HEK293 (cell line): ENCODE measurements around the gene FAM78B.

Source experiments
- CTCF ChIA-PET: fragments of 350-600 bp; formaldehyde crosslinking; extraction: SDS; loops from one replicate; lab custom pipeline; 2021; ENCODE audit warnings: antibody characterized with exemption; lab: Yijun Ruan, JAX
- POLR2A ChIA-PET: fragments of 300-600 bp; formaldehyde crosslinking; extraction: SDS; loops from one replicate; lab custom pipeline; 2020; ENCODE audit warnings: antibody characterized with exemption, inconsistent platforms; lab: Yijun Ruan, JAX
- H3K27ac ChIP-seq: fragments of 200-500 bp; sonication (Bioruptor generic); 2 replicates; pipeline ENCODE4 v1.5.1; 2014; ENCODE audit warnings: low read depth, low read length, control low read depth, inconsistent platforms; ENCODE audit errors: extremely low read depth
- H3K36me3 ChIP-seq, 2 experiments: fragments of 200-500 bp in 1 of 2; sonication (Bioruptor generic) in 1 of 2; 1 replicate in 1 of 2; 2 replicates in 1 of 2; pipeline ENCODE4 v1.5.1; 2014 to 2017; ENCODE audit warnings: inconsistent platforms in 2 of 2, low read length in 2 of 2; ENCODE audit not compliant: control insufficient read depth in 2 of 2, insufficient read depth in 1 of 2
- H3K4me1 ChIP-seq: fragments of 200-500 bp; sonication (Bioruptor generic); 2 replicates; pipeline ENCODE4 v1.5.1; 2014; ENCODE audit warnings: mild to moderate bottlenecking, low read length, inconsistent platforms; ENCODE audit not compliant: control insufficient read depth, insufficient read depth
- H3K4me3 ChIP-seq: 2 replicates; pipeline ENCODE4 v1.5.1; 2011; ENCODE audit warnings: low read depth, mild to moderate bottlenecking, control low read depth, low read length, moderate library complexity
- H3K9me3 ChIP-seq: fragments of 200-500 bp; sonication (Bioruptor generic); 2 replicates; pipeline ENCODE4 v1.5.1; 2014; ENCODE audit warnings: low read depth, low read length, inconsistent platforms; ENCODE audit not compliant: control insufficient read depth, insufficient read depth
- BCL11B ChIP-seq: fragments of 450-650 bp; formaldehyde crosslinking; IDR thresholded peaks from 2 replicates; pipeline ENCODE4 v1.5.1; 2016; ENCODE audit warnings: low read depth, missing biosample characterization, missing genetic modification characterization
- KLF9 ChIP-seq: fragments of 450-650 bp; formaldehyde crosslinking; IDR thresholded peaks from 2 replicates; pipeline ENCODE4 v1.5.1; 2016; ENCODE audit warnings: missing biosample characterization, missing genetic modification characterization, low read depth
- PRDM4 ChIP-seq: fragments of 450-650 bp; formaldehyde crosslinking; IDR thresholded peaks from 2 replicates; pipeline ENCODE4 v1.5.1; 2017; ENCODE audit warnings: missing biosample characterization, missing genetic modification characterization
- ZBTB48 ChIP-seq: fragments of 450-650 bp; formaldehyde crosslinking; IDR thresholded peaks from 2 replicates; pipeline ENCODE4 v1.5.1; 2016; ENCODE audit warnings: missing biosample characterization, missing genetic modification characterization
- ZBTB8A ChIP-seq: fragments of 450-650 bp; formaldehyde crosslinking; IDR thresholded peaks from 2 replicates; pipeline ENCODE4 v1.5.1; 2016; ENCODE audit warnings: missing biosample characterization, missing genetic modification characterization
- ZNF169 ChIP-seq: fragments of 450-650 bp; formaldehyde crosslinking; IDR thresholded peaks from 2 replicates; pipeline ENCODE4 v1.5.1; 2016; ENCODE audit warnings: missing biosample characterization, missing genetic modification characterization
- ZNF175 ChIP-seq: fragments of 450-650 bp; formaldehyde crosslinking; IDR thresholded peaks from 2 replicates; pipeline ENCODE4 v1.5.1; 2016; ENCODE audit warnings: missing biosample characterization, missing genetic modification characterization
- ZNF202 ChIP-seq: fragments of 450-650 bp; formaldehyde crosslinking; IDR thresholded peaks from 2 replicates; pipeline ENCODE4 v1.5.1; 2016; ENCODE audit warnings: missing biosample characterization, missing genetic modification characterization, borderline replicate concordance
- ZNF23 ChIP-seq: fragments of 450-650 bp; formaldehyde crosslinking; IDR thresholded peaks from 2 replicates; pipeline ENCODE4 v1.5.1; 2016; ENCODE audit warnings: missing biosample characterization, missing genetic modification characterization, borderline replicate concordance
- ZNF26 ChIP-seq: fragments of 450-650 bp; formaldehyde crosslinking; IDR thresholded peaks from 2 replicates; pipeline ENCODE4 v1.5.1; 2016; ENCODE audit warnings: missing biosample characterization, missing genetic modification characterization
- ZNF335 ChIP-seq: fragments of 450-650 bp; formaldehyde crosslinking; conservative IDR thresholded peaks from 2 replicates; pipeline ENCODE4 v1.5.1; 2016; ENCODE audit warnings: missing biosample characterization, missing genetic modification characterization
- ZNF561 ChIP-seq: fragments of 450-650 bp; IDR thresholded peaks from 2 replicates; pipeline ENCODE4 v1.5.1; 2018; ENCODE audit warnings: missing biosample characterization, missing genetic modification characterization, borderline replicate concordance
- ZNF654 ChIP-seq: fragments of 450-650 bp; formaldehyde crosslinking; IDR thresholded peaks from 2 replicates; pipeline ENCODE4 v1.5.1; 2016; ENCODE audit warnings: low read depth, missing biosample characterization, missing genetic modification characterization
- ZNF704 ChIP-seq: fragments of 450-650 bp; formaldehyde crosslinking; IDR thresholded peaks from 2 replicates; pipeline ENCODE4 v1.5.1; 2016; ENCODE audit warnings: missing biosample characterization, missing genetic modification characterization
- TF ChIP-seq, protein P1 (sequence below): fragments of 450-650 bp; formaldehyde crosslinking; IDR thresholded peaks from 2 replicates; pipeline ENCODE4 v1.5.1; 2016; ENCODE audit warnings: missing biosample characterization, missing genetic modification characterization

FAM78B gene

GRCh38 chr1:166153525-166154314, 13.1 kb downstream of the FAM78B start:
- CTCF ChIA-PET, result no interaction called here
- Histone ChIP-seq H3K9me3 (no peaks in the 10 kb centered on the region), H3K4me1 (no peaks in the 10 kb centered on the region), H3K27ac (no peak overlapping the region), H3K36me3 (no peaks in the 10 kb centered on the region), H3K4me3 (no peak overlapping the region)
- no peak for TF ChIP-seq ZNF335
- TF ChIP-seq ZNF26 (tag by site-specific recombination), result no peak
- TF ChIP-seq PRDM4 (tag by site-specific recombination), result no peak
- no peak for TF ChIP-seq ZBTB48 (tag by site-specific recombination)
- no peak for TF ChIP-seq ZNF654
- no peak for TF ChIP-seq ZNF202
- no peak for TF ChIP-seq ZNF23 (tag by site-specific recombination)
- no peak for TF ChIP-seq ZNF175
- no peak for TF ChIP-seq KLF9
- POLR2A ChIA-PET, result no interaction called here

GRCh38 chr1:166152978-166153377, 13.8 kb downstream of the FAM78B start:
- no peaks in the 10 kb centered on the region for H3K36me3 ChIP-seq
- H3K27ac ChIP-seq, result no peak overlapping the region
- H3K4me3 ChIP-seq, result no peak overlapping the region
- CTCF ChIA-PET, result interaction anchor here (0.8 kb wide), 1 partner anchor 327 kb away, joined by 3 read pairs; no protein-coding TSS in a partner anchor
- POLR2A ChIA-PET, result no interaction called here
- H3K9me3 ChIP-seq, result no peaks in the 10 kb centered on the region
- no peaks in the 10 kb centered on the region for H3K4me1 ChIP-seq
- no peak for TF ChIP-seq ZNF704 (tag by site-specific recombination)
- no peak for TF ChIP-seq ZNF561 (tag by site-specific recombination)
- TF ChIP-seq ZNF26 (tag by site-specific recombination), result no peak
- no peak for TF ChIP-seq ZNF23 (tag by site-specific recombination)
- no peak for TF ChIP-seq BCL11B
- no peak for TF ChIP-seq ZBTB8A (tag by site-specific recombination)
- TF ChIP-seq ZNF169 (tag by site-specific recombination), result no peak
- TF ChIP-seq, protein P1, sequence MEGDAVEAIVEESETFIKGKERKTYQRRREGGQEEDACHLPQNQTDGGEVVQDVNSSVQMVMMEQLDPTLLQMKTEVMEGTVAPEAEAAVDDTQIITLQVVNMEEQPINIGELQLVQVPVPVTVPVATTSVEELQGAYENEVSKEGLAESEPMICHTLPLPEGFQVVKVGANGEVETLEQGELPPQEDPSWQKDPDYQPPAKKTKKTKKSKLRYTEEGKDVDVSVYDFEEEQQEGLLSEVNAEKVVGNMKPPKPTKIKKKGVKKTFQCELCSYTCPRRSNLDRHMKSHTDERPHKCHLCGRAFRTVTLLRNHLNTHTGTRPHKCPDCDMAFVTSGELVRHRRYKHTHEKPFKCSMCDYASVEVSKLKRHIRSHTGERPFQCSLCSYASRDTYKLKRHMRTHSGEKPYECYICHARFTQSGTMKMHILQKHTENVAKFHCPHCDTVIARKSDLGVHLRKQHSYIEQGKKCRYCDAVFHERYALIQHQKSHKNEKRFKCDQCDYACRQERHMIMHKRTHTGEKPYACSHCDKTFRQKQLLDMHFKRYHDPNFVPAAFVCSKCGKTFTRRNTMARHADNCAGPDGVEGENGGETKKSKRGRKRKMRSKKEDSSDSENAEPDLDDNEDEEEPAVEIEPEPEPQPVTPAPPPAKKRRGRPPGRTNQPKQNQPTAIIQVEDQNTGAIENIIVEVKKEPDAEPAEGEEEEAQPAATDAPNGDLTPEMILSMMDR (tag by site-specific recombination), result no peak
- TF ChIP-seq, all 188 proteins: peak for 0
